Neural progenitor cell (in vitro differentiated cells): ENCODE data around the gene TCF19. TPM values are rescaled to one million over a fixed set of nuclear protein-coding genes. Genes with fewer than 3 reads are reported as not detected.

Experiments
- DNase-seq: peaks from one replicate; pipeline ENCODE4 v3.0.0-alpha.2; 2016; ENCODE audit warnings: low spot score
- H2AFZ ChIP-seq: fragments of 200-600 bp; sonication (generic); replicated peaks from 2 replicates; pipeline ENCODE4 v1.6.1; 2016; ENCODE audit warnings: antibody characterized with exemption
- H3F3A ChIP-seq: fragments of 200-600 bp; sonication (generic); 2 replicates; pipeline ENCODE4 v1.6.1; 2016; ENCODE audit warnings: antibody characterized with exemption, low read depth
- H3K27ac ChIP-seq: fragments of 200-600 bp; sonication (generic); 2 replicates; pipeline ENCODE4 v1.5.1; 2016; ENCODE audit warnings: mild to moderate bottlenecking
- H3K27me3 ChIP-seq: fragments of 200-600 bp; sonication (generic); 2 replicates; pipeline ENCODE4 v1.6.1; 2016; ENCODE audit warnings: mild to moderate bottlenecking, moderate library complexity
- H3K36me3 ChIP-seq: fragments of 200-600 bp; sonication (generic); 2 replicates; pipeline ENCODE4 v1.5.1; 2016
- H3K4me1 ChIP-seq: fragments of 200-600 bp; sonication (generic); 2 replicates; pipeline ENCODE4 v1.6.1; 2016; ENCODE audit warnings: mixed run types
- H3K4me2 ChIP-seq: fragments of 200-600 bp; sonication (generic); 2 replicates; pipeline ENCODE4 v1.6.1; 2016
- H3K4me3 ChIP-seq: fragments of 200-600 bp; sonication (generic); 2 replicates; pipeline ENCODE4 v1.5.1; 2016
- H3K79me2 ChIP-seq: fragments of 200-600 bp; sonication (generic); 2 replicates; pipeline ENCODE4 v1.6.1; 2016; ENCODE audit warnings: low read depth
- H3K9ac ChIP-seq: fragments of 200-600 bp; sonication (generic); 2 replicates; pipeline ENCODE4 v1.6.1; 2016
- H3K9me3 ChIP-seq: fragments of 200-600 bp; sonication (generic); 2 replicates; pipeline ENCODE4 v1.5.1; 2016; ENCODE audit warnings: low read depth
- H4K20me1 ChIP-seq: fragments of 200-600 bp; sonication (generic); 2 replicates; pipeline ENCODE4 v1.6.1; 2016; ENCODE audit warnings: low read depth
- H3K27ac Mint-ChIP-seq: 3 replicates; pipeline ENCODE4 v1.8.0; 2021; ENCODE audit warnings: mixed read lengths
- H3K27me3 Mint-ChIP-seq: 2 replicates; pipeline ENCODE4 v1.8.0; 2022; ENCODE audit warnings: low read depth, mild to moderate bottlenecking, inconsistent platforms, moderate library complexity, mixed read lengths; ENCODE audit not compliant: insufficient read depth
- H3K36me3 Mint-ChIP-seq: 3 replicates; pipeline ENCODE4 v1.8.0; 2021; ENCODE audit warnings: mixed read lengths
- H3K4me1 Mint-ChIP-seq: 3 replicates; pipeline ENCODE4 v1.8.0; 2021; ENCODE audit warnings: mixed read lengths
- H3K4me3 Mint-ChIP-seq: 3 replicates; pipeline ENCODE4 v1.8.0; 2021; ENCODE audit warnings: mild to moderate bottlenecking, moderate library complexity, mixed read lengths
- H3K9me3 Mint-ChIP-seq: 3 replicates; pipeline ENCODE4 v1.8.0; 2020; ENCODE audit warnings: mixed read lengths
- EZH2 ChIP-seq: fragments of 200-600 bp; sonication (generic); IDR thresholded peaks from 2 replicates; pipeline ENCODE4 v1.6.1; 2017; ENCODE audit warnings: antibody characterized with exemption, mild to moderate bottlenecking, moderate library complexity
- EZH2phosphoT487 ChIP-seq: fragments of 200-600 bp; sonication (generic); IDR thresholded peaks from 2 replicates; pipeline ENCODE4 v1.6.1; 2017; ENCODE audit warnings: antibody characterized with exemption
- total RNA-seq: library from RNA; depleted of rRNA; stranded (reverse); fragments of >200 nt; gene quantifications from 2 replicates; pipeline ENCODE4 v1.2.3, GENCODE V29; 2015; ENCODE audit warnings: low replicate concordance
- TF ChIP-seq, protein P1 (sequence below): fragments of 200-600 bp; sonication (generic); IDR thresholded peaks from 2 replicates; pipeline ENCODE4 v1.5.1; 2017; ENCODE audit warnings: antibody characterized with exemption, mild to moderate bottlenecking

The TCF19 gene
- total RNA-seq, 1 donor from 2014 or later = 6.2 TPM

DNA sequence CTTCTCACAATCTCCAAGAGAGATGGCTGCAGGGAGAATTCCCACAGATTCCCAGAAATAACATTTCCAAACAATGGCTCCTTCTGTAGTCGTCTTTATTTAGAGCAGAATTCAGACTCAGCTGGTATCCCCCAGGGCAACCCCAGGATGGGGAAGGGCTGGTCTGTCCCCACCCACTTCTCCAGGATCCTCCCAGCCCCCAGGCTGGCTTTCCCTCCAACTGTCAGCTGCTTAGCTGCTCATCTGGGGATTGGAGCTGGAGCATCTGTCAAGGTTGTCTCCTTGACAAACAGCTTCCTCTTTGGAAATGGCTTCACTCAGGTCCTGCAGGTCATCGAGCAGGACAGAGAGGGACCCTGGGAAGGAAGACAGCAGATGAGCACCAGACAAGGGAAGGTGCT, 16.0 kb upstream of the TCF19 start:
- no peak overlapping the region for H3K27ac ChIP-seq
- H4K20me1 ChIP-seq = no peaks in the 10 kb centered on the region
- no peak for DNase-seq
- H3K27ac Mint-ChIP-seq = peak overlapping the region; percentile 84
- H2AFZ ChIP-seq = no peak overlapping the region
- no peak overlapping the region for H3K9ac ChIP-seq
- no peak overlapping the region for H3K4me3 Mint-ChIP-seq
- H3K4me3 ChIP-seq = no peak overlapping the region
- no peaks in the 10 kb centered on the region for H3K9me3 ChIP-seq
- no peaks in the 10 kb centered on the region for H3K79me2 ChIP-seq
- H3K4me2 ChIP-seq = no peak overlapping the region
- H3K9me3 Mint-ChIP-seq = peaks cover 3% of the 10 kb centered on the region
- peaks cover 4% of the 10 kb centered on the region for H3K27me3 Mint-ChIP-seq
- no peaks in the 10 kb centered on the region for H3K36me3 ChIP-seq
- peaks cover 17% of the 10 kb centered on the region for H3F3A ChIP-seq
- no peak for TF ChIP-seq EZH2
- no peak for TF ChIP-seq EZH2phosphoT487
- TF ChIP-seq, protein P1, sequence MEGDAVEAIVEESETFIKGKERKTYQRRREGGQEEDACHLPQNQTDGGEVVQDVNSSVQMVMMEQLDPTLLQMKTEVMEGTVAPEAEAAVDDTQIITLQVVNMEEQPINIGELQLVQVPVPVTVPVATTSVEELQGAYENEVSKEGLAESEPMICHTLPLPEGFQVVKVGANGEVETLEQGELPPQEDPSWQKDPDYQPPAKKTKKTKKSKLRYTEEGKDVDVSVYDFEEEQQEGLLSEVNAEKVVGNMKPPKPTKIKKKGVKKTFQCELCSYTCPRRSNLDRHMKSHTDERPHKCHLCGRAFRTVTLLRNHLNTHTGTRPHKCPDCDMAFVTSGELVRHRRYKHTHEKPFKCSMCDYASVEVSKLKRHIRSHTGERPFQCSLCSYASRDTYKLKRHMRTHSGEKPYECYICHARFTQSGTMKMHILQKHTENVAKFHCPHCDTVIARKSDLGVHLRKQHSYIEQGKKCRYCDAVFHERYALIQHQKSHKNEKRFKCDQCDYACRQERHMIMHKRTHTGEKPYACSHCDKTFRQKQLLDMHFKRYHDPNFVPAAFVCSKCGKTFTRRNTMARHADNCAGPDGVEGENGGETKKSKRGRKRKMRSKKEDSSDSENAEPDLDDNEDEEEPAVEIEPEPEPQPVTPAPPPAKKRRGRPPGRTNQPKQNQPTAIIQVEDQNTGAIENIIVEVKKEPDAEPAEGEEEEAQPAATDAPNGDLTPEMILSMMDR = no peak
- H3K36me3 Mint-ChIP-seq = peaks cover 12% of the 10 kb centered on the region
- H3K27me3 ChIP-seq = no peaks in the 10 kb centered on the region
- H3K4me1 Mint-ChIP-seq = peaks cover 27% of the 10 kb centered on the region
- peaks cover 16% of the 10 kb centered on the region for H3K4me1 ChIP-seq

DNA sequence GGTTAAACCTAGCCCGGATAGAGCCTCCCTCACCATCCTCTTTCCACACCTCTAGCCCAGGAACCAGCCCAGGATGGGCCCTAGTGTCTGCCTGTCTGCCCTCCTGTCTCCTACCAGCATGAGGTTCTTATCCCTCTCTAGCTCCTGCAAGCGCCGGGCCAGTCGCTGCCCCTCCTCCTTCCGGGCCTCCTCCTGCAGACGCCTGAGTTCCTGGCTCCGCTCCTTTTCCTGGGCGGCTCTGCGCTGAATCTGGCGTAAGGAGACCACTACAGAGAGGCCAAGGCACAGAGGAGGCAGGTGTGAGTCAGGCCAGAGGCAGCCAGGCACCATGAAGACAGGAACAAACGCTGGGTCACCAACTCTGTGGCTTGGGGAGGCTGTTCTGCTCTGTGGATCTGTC, 15.2 kb upstream of the TCF19 start:
- H3K9ac ChIP-seq = no peak overlapping the region
- no peak overlapping the region for H3K4me3 Mint-ChIP-seq
- H3K4me2 ChIP-seq = no peak overlapping the region
- peaks cover 23% of the 10 kb centered on the region for H3K4me1 Mint-ChIP-seq
- H3K36me3 Mint-ChIP-seq = peaks cover 12% of the 10 kb centered on the region
- H3K4me1 ChIP-seq = peaks cover 16% of the 10 kb centered on the region
- H3K36me3 ChIP-seq = no peaks in the 10 kb centered on the region
- no peak overlapping the region for H3K27ac ChIP-seq
- H3K9me3 Mint-ChIP-seq = peaks cover 3% of the 10 kb centered on the region
- peak; percentile 70 for DNase-seq
- no peaks in the 10 kb centered on the region for H3K9me3 ChIP-seq
- H3K27me3 Mint-ChIP-seq = peaks cover 4% of the 10 kb centered on the region
- no peak overlapping the region for H3K27ac Mint-ChIP-seq
- peaks cover 17% of the 10 kb centered on the region for H3F3A ChIP-seq
- H3K79me2 ChIP-seq = no peaks in the 10 kb centered on the region
- H4K20me1 ChIP-seq = no peaks in the 10 kb centered on the region
- H2AFZ ChIP-seq = no peak overlapping the region
- H3K27me3 ChIP-seq = no peaks in the 10 kb centered on the region
- TF ChIP-seq EZH2 (no peak), EZH2phosphoT487 (no peak)
- TF ChIP-seq, protein P1 = no peak
- no peak overlapping the region for H3K4me3 ChIP-seq

DNA sequence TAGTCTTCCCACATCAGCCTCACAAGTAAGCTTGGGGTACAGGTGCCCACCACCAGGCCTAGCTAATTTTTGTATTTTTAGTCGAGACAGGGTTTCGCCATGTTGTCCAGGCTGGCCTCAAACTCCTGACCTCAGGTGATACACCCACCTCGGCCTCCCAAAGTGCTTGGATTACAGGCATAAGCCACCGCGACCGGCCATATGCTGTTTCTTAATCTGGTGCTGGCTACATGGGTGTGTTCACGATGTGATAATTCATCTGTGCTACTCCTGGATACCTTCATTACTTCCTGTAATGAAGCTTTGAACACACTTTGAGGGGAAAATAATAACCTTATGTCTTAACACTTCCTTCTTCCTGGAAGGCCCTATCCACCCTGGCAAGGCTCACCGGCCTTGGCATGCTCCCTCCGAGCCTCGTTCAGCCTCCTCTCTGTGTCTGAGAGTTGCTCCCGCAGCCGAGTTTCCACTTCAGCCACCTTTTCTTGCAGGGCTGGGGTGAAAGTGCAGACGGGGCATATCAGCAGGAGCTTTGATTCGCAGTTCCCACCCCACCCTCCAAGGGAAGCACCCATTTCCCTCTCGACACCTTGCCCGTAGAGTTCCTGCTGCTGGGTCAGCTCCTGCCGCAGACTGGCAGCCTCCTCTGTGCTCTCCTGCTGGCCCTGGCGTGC, 14.0 kb upstream of the TCF19 start:
- Mint-ChIP-seq H3K9me3 (peaks cover 3% of the 10 kb centered on the region), H3K27ac (no peak overlapping the region), H3K4me1 (peaks cover 23% of the 10 kb centered on the region), H3K27me3 (peaks cover 4% of the 10 kb centered on the region), H3K4me3 (peak overlapping the region; percentile 38), H3K36me3 (peaks cover 14% of the 10 kb centered on the region)
- Histone ChIP-seq H3K9me3 (no peaks in the 10 kb centered on the region), H3K27me3 (no peaks in the 10 kb centered on the region), H3K79me2 (no peaks in the 10 kb centered on the region), H3K4me2 (no peak overlapping the region), H3K36me3 (no peaks in the 10 kb centered on the region), H2AFZ (no peak overlapping the region), H3K4me1 (peaks cover 16% of the 10 kb centered on the region), H3K27ac (no peak overlapping the region), H3K4me3 (no peak overlapping the region), H3K9ac (no peak overlapping the region), H4K20me1 (no peaks in the 10 kb centered on the region), H3F3A (peaks cover 17% of the 10 kb centered on the region)
- no peak for DNase-seq
- TF ChIP-seq EZH2 (no peak), EZH2phosphoT487 (no peak)
- TF ChIP-seq, protein P1 = no peak
